Nephron progenitor cell (in vitro differentiated cells): ENCODE measurements around the gene ENHO.

ENCODE experiments used
- DNase-seq: peaks from one replicate; pipeline ENCODE4 v3.0.0; 2021
- H3K27ac Mint-ChIP-seq: 2 replicates; pipeline ENCODE4 v1.8.0; 2021; ENCODE audit warnings: mild to moderate bottlenecking, moderate library complexity, mixed read lengths
- H3K27me3 Mint-ChIP-seq: 2 replicates; pipeline ENCODE4 v1.8.0; 2021; ENCODE audit warnings: mild to moderate bottlenecking, low read depth, mixed read lengths; ENCODE audit not compliant: poor library complexity
- H3K36me3 Mint-ChIP-seq: 2 replicates; pipeline ENCODE4 v1.8.0; 2021; ENCODE audit warnings: low read depth, mixed read lengths
- H3K4me1 Mint-ChIP-seq: 2 replicates; pipeline ENCODE4 v1.8.0; 2021; ENCODE audit warnings: mixed read lengths
- H3K4me3 Mint-ChIP-seq: 2 replicates; pipeline ENCODE4 v1.8.0; 2021; ENCODE audit warnings: mild to moderate bottlenecking, moderate library complexity, mixed read lengths
- H3K9me3 Mint-ChIP-seq: 2 replicates; pipeline ENCODE4 v1.8.0; 2021; ENCODE audit warnings: mild to moderate bottlenecking, moderate library complexity, mixed read lengths
- CTCF ChIP-seq: fragments of 200-600 bp; sonication (generic); IDR thresholded peaks from 2 replicates; pipeline ENCODE4 v1.5.0; 2021; ENCODE audit warnings: antibody characterized with exemption

The ENHO gene

GRCh38 chr9:34558364-34558763 is 35.6 kb upstream of the ENHO start:
- Mint-ChIP-seq H3K27ac (peak overlapping the region; percentile 94), H3K36me3 (peaks cover 31% of the 10 kb centered on the region), H3K4me1 (peaks cover 97% of the 10 kb centered on the region), H3K9me3 (no peaks in the 10 kb centered on the region), H3K4me3 (peak overlapping the region; percentile 59), H3K27me3 (no peaks in the 10 kb centered on the region)
- no peak for TF ChIP-seq CTCF
- DNase-seq: no peak

GRCh38 chr9:34557426-34558321 is 34.9 kb upstream of the ENHO start:
- H3K27me3 Mint-ChIP-seq: no peaks in the 10 kb centered on the region
- no peak for TF ChIP-seq CTCF
- H3K36me3 Mint-ChIP-seq: peaks cover 27% of the 10 kb centered on the region
- H3K27ac Mint-ChIP-seq: peak overlapping the region; percentile 94
- no peaks in the 10 kb centered on the region for H3K9me3 Mint-ChIP-seq
- no peak for DNase-seq
- peak overlapping the region; percentile 48 for H3K4me3 Mint-ChIP-seq
- peaks cover 95% of the 10 kb centered on the region for H3K4me1 Mint-ChIP-seq

GRCh38 chr9:34556949-34557348 is 34.2 kb upstream of the ENHO start:
- peaks cover 94% of the 10 kb centered on the region for H3K4me1 Mint-ChIP-seq
- peaks cover 24% of the 10 kb centered on the region for H3K36me3 Mint-ChIP-seq
- TF ChIP-seq CTCF: no peak
- H3K9me3 Mint-ChIP-seq: no peaks in the 10 kb centered on the region
- H3K27me3 Mint-ChIP-seq: no peaks in the 10 kb centered on the region
- H3K27ac Mint-ChIP-seq: no peak overlapping the region
- no peak for DNase-seq
- peak overlapping the region; percentile 57 for H3K4me3 Mint-ChIP-seq

GRCh38 chr9:34555936-34556525 is 33.2 kb upstream of the ENHO start:
- H3K9me3 Mint-ChIP-seq: no peaks in the 10 kb centered on the region
- peaks cover under 1% of the 10 kb centered on the region for H3K27me3 Mint-ChIP-seq
- H3K36me3 Mint-ChIP-seq: peaks cover 16% of the 10 kb centered on the region
- DNase-seq: no peak
- peak overlapping the region; percentile 57 for H3K4me3 Mint-ChIP-seq
- peaks cover 84% of the 10 kb centered on the region for H3K4me1 Mint-ChIP-seq
- peak overlapping the region; percentile 83 for H3K27ac Mint-ChIP-seq
- no peak for TF ChIP-seq CTCF

- H3K27me3 Mint-ChIP-seq: peaks cover 3% of the 10 kb centered on the region
- TF ChIP-seq CTCF: no peak
- H3K4me3 Mint-ChIP-seq: peak overlapping the region; percentile 56
- no peak for DNase-seq
- H3K27ac Mint-ChIP-seq: peak overlapping the region; percentile 83
- peaks cover 16% of the 10 kb centered on the region for H3K36me3 Mint-ChIP-seq
- no peaks in the 10 kb centered on the region for H3K9me3 Mint-ChIP-seq
- H3K4me1 Mint-ChIP-seq: peaks cover 79% of the 10 kb centered on the region
These were observed 32.7 kb upstream of the ENHO start for GRCh38 chr9:34555500-34555899.

GRCh38 chr9:34555002-34555348 is 32.2 kb upstream of the ENHO start:
- DNase-seq: peak; percentile 70
- H3K27ac Mint-ChIP-seq: peak overlapping the region; percentile 93
- H3K4me1 Mint-ChIP-seq: peaks cover 74% of the 10 kb centered on the region
- peak overlapping the region; percentile 56 for H3K4me3 Mint-ChIP-seq
- peaks cover 16% of the 10 kb centered on the region for H3K36me3 Mint-ChIP-seq
- no peaks in the 10 kb centered on the region for H3K9me3 Mint-ChIP-seq
- H3K27me3 Mint-ChIP-seq: peaks cover 3% of the 10 kb centered on the region
- TF ChIP-seq CTCF: no peak
